BJ (cell line): Measurements from ENCODE around the gene CTNNBL1. TPM values are rescaled to one million over a fixed set of nuclear protein-coding genes. Genes with fewer than 3 reads are reported as not detected.

Experiments
- CTCF ChIA-PET: fragments of 350-600 bp; formaldehyde crosslinking; extraction: SDS; loops from one replicate; lab custom pipeline; 2021; ENCODE audit warnings: antibody characterized with exemption, inconsistent platforms; lab: Yijun Ruan, JAX
- POLR2A ChIA-PET: fragments of 300-600 bp; sonication (Branson Sonifier 250); formaldehyde crosslinking; extraction: SDS; loops from one replicate; lab custom pipeline; 2021; ENCODE audit warnings: antibody characterized with exemption; lab: Charles Lee
- DNase-seq: peaks from one replicate; pipeline ENCODE4 v3.0.0-alpha.2; 2011; ENCODE audit warnings: low read depth
- H3K27me3 ChIP-seq: 2 replicates; pipeline ENCODE4 v1.6.0; 2011; ENCODE audit warnings: low read length; ENCODE audit not compliant: control insufficient read depth, insufficient read depth
- H3K36me3 ChIP-seq: 2 replicates; pipeline ENCODE4 v1.5.1; 2011; ENCODE audit warnings: low read length; ENCODE audit not compliant: control insufficient read depth, insufficient read depth
- H3K4me3 ChIP-seq: 2 replicates; pipeline ENCODE4 v1.5.1; 2011; ENCODE audit warnings: low read depth, mild to moderate bottlenecking, control low read depth, low read length
- CTCF ChIP-seq: IDR thresholded peaks from 2 replicates; pipeline ENCODE4 v1.5.1; 2011; ENCODE audit warnings: low read depth, mild to moderate bottlenecking, control low read depth, inconsistent platforms, low read length, moderate library complexity; ENCODE audit not compliant: insufficient read depth
- polyA plus RNA-seq: library from polyadenylated mRNA; depleted of rRNA; stranded (reverse); fragments of >200 nt; gene quantifications from 2 replicates; pipeline ENCODE4 v1.2.3, GENCODE V29; 2011

Gene CTNNBL1
- polyA plus RNA-seq, 1 experiment = 38.4 TPM

GRCh38 chr20:37902504-37903313 is 208.9 kb downstream of the CTNNBL1 start, which contains the start of gene VSTM2L:
VSTM2L (plus strand) TSS chr20:37903127; CDS start chr20:37903351, 224 bp downstream.
- no peak for TF ChIP-seq CTCF
- Histone ChIP-seq H3K4me3 (peak within 1 kb of the TSS; percentile 38), H3K27me3 (peaks cover 32% of the 10 kb centered on the region), H3K36me3 (no peaks in the 10 kb centered on the region)
- no peak for DNase-seq
- CTCF ChIA-PET = interaction anchor here (0.8 to 1.5 kb wide), 5 partner anchors 8 to 318 kb away, joined by 3 read pairs; no protein-coding TSS in a partner anchor
- POLR2A ChIA-PET = interaction anchor here (0.5 kb wide), 1 partner anchor 145 kb away, joined by 3 read pairs; no protein-coding TSS in a partner anchor

- no peaks in the 10 kb centered on the region for H3K36me3 ChIP-seq
- POLR2A ChIA-PET = no interaction called here
- CTCF ChIA-PET = interaction anchor here (1.1 to 1.3 kb wide), 3 partner anchors 10 to 318 kb away, joined by 3 read pairs; no protein-coding TSS in a partner anchor
- H3K27me3 ChIP-seq = peaks cover 36% of the 10 kb centered on the region
- peak overlapping the region; percentile 38 for H3K4me3 ChIP-seq
- 0 out of 2 replicates have a peak, but pooled peaks have one; percentile 14 for TF ChIP-seq CTCF
- no peak for DNase-seq
Measured at GRCh38 chr20:37903317-37904007, 209.6 kb downstream of the CTNNBL1 start.

- CTCF ChIA-PET = interaction anchor here (1.1 to 1.2 kb wide), 2 partner anchors 9 to 27 kb away, joined by 3 read pairs; no protein-coding TSS in a partner anchor
- POLR2A ChIA-PET = no interaction called here
- H3K36me3 ChIP-seq = no peaks in the 10 kb centered on the region
- no peak for DNase-seq
- TF ChIP-seq CTCF = no peak
- H3K27me3 ChIP-seq = peaks cover 37% of the 10 kb centered on the region
- H3K4me3 ChIP-seq = no peak overlapping the region
Measured at GRCh38 chr20:37904008-37904642, 210.3 kb downstream of the CTNNBL1 start.

GRCh38 chr20:37904845-37905373 is 211.1 kb downstream of the CTNNBL1 start:
- Histone ChIP-seq H3K4me3 (no peak overlapping the region), H3K27me3 (peaks cover 37% of the 10 kb centered on the region), H3K36me3 (no peaks in the 10 kb centered on the region)
- no peak for TF ChIP-seq CTCF
- DNase-seq = no peak
- ChIA-PET CTCF (interaction anchor here (1.1 kb wide), 1 partner anchor 8 kb away, joined by 3 read pairs; no protein-coding TSS in a partner anchor), POLR2A (no interaction called here)
